Muscle layer of colon (tissue), 2 donors: ENCODE data around the gene RAI1.

Experiments used
- H3K27ac ChIP-seq: one replicate; pipeline ENCODE4 v1.7.0; 2013; ENCODE audit warnings: low read depth, mild to moderate bottlenecking, low read length, moderate library complexity
- H3K27me3 ChIP-seq, 2 donors: one replicate each; pipeline ENCODE4 v1.7.0; 2013; ENCODE audit warnings: low read length in 2 of 2, mild to moderate bottlenecking in 2 of 2; ENCODE audit not compliant: insufficient read depth in 2 of 2, control insufficient read depth in 1 of 2
- H3K36me3 ChIP-seq: one replicate; pipeline ENCODE4 v1.7.0; 2013; ENCODE audit warnings: mild to moderate bottlenecking, low read length; ENCODE audit not compliant: insufficient read depth
- H3K4me1 ChIP-seq: one replicate; pipeline ENCODE4 v1.7.0; 2013; ENCODE audit warnings: mild to moderate bottlenecking, low read length; ENCODE audit not compliant: insufficient read depth
- H3K4me3 ChIP-seq, 2 donors: one replicate each; pipeline ENCODE4 v1.7.0; 2013; ENCODE audit warnings: low read length in 2 of 2, low read depth in 1 of 2, mild to moderate bottlenecking in 1 of 2, moderate library complexity in 1 of 2
- H3K9ac ChIP-seq: one replicate; pipeline ENCODE4 v1.7.0; 2013; ENCODE audit warnings: low read length
- H3K9me3 ChIP-seq: one replicate; pipeline ENCODE4 v1.7.0; 2013; ENCODE audit warnings: mild to moderate bottlenecking, low read length
- donor health status: abdominal sarcoma.
- donor health status: Adenocarcinoma of cecum.

Gene RAI1

DNA sequence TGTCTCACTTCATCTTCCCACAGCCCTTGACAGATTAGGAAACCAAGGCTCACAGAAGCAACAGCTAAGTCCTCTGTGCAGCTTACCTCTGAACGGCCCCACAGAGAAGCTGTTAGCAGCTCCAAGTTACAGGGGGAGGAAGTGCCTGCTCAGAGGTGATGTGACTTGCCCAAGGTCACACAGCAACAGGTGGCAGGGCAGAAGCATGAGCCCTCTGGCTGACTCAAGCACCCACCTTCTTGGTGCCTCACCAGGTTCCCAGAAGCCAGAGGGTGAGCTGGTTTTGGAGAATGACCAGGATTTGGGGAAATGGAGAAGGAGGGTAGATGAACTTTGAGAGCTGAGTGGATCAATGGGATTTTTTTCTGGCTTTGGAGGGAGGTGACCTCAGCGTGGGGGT lies 14.0 kb upstream of the RAI1 start:
- peaks cover 0 to 8% of the 10 kb centered on the region in 2 donors for H3K27me3 ChIP-seq
- no peak overlapping the region for H3K9ac ChIP-seq

DNA sequence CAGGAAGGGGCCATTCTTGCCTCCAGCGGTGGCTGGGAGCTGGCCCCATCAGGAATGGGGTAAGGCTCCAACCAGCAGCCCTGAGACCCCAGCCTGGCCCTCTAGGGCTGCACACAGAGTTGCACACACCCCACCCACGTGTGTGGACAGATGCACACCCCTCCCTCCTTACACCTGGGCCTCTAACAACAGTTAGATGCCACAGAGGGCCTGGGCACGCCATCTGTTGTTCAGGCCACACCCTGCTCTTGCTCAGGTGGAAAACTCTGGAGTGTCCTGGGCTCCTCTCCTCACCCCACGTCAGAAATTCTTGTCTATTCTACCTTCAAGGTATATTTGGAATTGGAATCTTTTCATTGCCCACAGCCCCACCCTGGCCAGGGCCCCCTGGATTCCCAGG lies 13.3 kb upstream of the RAI1 start:
- Histone ChIP-seq H3K9ac (no peak overlapping the region), H3K36me3 (no peaks in the 10 kb centered on the region), H3K4me3 (no peak overlapping the region), H3K27ac (no peak overlapping the region), H3K9me3 (no peaks in the 10 kb centered on the region), H3K4me1 (peaks cover 6% of the 10 kb centered on the region), H3K27me3 (peaks cover 0 to 8% of the 10 kb centered on the region in 2 donors)

More for the DNA sequence above, 14.0 kb upstream of the RAI1 start:
- H3K4me1 ChIP-seq: peaks cover 6% of the 10 kb centered on the region
- H3K9me3 ChIP-seq: no peaks in the 10 kb centered on the region
- no peak overlapping the region for H3K4me3 ChIP-seq
- H3K27ac ChIP-seq: no peak overlapping the region
- H3K36me3 ChIP-seq: no peaks in the 10 kb centered on the region

DNA sequence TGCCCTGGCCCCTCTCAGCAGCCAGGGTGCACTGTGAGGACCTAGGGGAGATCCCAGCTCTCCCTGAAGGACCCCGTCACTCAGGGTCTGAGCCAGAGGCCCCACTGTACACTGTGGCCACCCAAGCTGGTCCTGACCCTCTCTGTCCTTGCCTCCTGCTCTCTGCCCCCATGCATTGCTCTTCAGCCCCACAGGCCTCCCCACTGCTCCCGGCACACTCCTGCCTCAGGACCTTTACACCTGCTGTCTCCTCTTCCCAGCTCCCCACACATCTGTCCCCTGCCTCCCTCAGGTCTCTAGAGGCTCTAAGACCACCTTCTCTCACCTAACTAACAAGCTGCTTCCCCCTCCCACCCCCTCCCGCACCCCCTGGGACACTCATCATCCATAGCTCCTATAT lies 12.9 kb upstream of the RAI1 start:
- H3K9me3 ChIP-seq: no peaks in the 10 kb centered on the region
- no peak overlapping the region for H3K9ac ChIP-seq
- H3K27ac ChIP-seq: no peak overlapping the region
- no peaks in the 10 kb centered on the region for H3K36me3 ChIP-seq
- H3K4me1 ChIP-seq: peaks cover 4% of the 10 kb centered on the region
- H3K27me3 ChIP-seq: peaks cover 0 to 8% of the 10 kb centered on the region in 2 donors
- no peak overlapping the region for H3K4me3 ChIP-seq

DNA sequence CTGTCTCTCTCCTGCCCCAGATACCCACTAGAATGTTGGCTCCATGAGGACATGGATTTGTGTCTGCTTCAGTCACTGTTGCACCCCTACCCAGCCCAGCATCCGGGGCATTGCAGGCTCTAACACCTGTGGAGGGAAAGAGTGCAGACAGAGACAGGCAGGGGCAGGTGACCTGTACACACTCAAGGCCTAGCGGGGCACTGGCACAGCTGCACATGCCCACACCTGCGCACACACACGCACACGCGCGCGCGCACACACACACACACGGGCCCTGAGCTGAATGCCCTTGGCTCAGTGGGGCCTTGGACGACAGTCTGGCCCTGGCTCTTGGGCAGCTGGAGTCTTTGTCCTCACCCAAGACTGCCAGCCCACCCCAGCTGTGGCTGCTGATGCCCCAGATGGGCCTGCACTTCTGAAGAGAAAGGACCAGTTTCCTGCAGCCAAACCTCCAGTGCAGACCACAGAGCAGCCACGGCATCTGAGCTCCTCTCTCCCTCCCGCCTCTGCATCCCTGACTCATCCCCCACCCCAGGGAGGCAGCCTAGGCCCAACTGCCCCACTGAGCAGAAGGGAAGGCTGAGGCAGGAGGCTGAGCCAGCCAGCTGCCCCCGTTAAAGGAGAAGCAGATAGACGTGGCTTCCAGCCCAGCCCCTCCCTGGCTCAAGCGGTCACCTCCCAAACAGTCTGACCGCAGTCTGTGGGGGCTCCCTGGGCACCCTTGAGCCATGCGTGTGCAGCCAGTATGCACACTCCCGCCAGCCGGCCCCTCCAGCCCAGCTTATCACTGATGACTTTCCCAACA lies 12.3 kb upstream of the RAI1 start:
- no peak overlapping the region for H3K4me3 ChIP-seq
- no peak overlapping the region for H3K9ac ChIP-seq
- H3K9me3 ChIP-seq: no peaks in the 10 kb centered on the region
- peaks cover 0 to 8% of the 10 kb centered on the region in 2 donors for H3K27me3 ChIP-seq
- H3K27ac ChIP-seq: no peak overlapping the region
- no peaks in the 10 kb centered on the region for H3K4me1 ChIP-seq
- H3K36me3 ChIP-seq: no peaks in the 10 kb centered on the region

- no peak overlapping the region for H3K9ac ChIP-seq
- no peaks in the 10 kb centered on the region for H3K4me1 ChIP-seq
- no peaks in the 10 kb centered on the region for H3K36me3 ChIP-seq
- peaks cover 0 to 8% of the 10 kb centered on the region in 2 donors for H3K27me3 ChIP-seq
- H3K9me3 ChIP-seq: no peaks in the 10 kb centered on the region
- H3K27ac ChIP-seq: no peak overlapping the region
- H3K4me3 ChIP-seq: no peak overlapping the region
These were observed 11.6 kb upstream of the RAI1 start for GRCh38 chr17:17669580-17670235.

DNA sequence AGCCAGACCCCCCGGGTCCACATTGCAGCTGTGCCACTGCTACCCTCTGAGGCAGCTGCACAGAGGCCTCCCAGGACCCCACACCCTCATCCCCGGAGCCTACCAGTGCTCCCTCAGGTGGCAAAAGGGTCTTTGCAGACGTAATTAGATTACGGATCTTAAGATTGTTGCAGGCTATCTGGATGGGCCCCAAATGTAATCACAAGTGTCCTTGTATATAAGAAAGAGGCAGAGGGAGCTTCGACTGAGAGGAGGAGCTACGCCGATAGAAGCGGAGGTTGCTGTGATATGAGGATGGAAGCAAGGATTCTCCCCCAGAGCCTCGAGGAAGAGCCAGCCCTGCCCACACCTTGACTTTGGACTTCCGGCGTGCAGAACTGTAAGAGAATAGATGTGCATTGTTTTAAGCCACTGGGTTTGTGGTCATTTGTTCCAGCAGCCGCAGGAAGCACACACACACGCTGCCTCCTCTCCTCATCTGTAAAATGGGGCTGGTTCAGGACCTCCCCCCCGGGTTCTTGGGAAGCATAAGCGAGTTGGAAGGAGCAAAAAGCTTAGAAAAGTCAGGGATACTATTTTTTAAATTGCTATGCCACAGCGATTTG lies 10.5 kb upstream of the RAI1 start:
- Histone ChIP-seq H3K27ac (no peak overlapping the region), H3K27me3 (peaks cover 0 to 8% of the 10 kb centered on the region in 2 donors), H3K4me1 (no peaks in the 10 kb centered on the region), H3K4me3 (no peak overlapping the region), H3K9me3 (no peaks in the 10 kb centered on the region), H3K9ac (no peak overlapping the region), H3K36me3 (no peaks in the 10 kb centered on the region)

GRCh38 chr17:17671369-17672129 lies 9.7 kb upstream of the RAI1 start:
- Histone ChIP-seq H3K36me3 (no peaks in the 10 kb centered on the region), H3K4me3 (no peak overlapping the region), H3K9ac (no peak overlapping the region), H3K27me3 (peaks cover 0 to 8% of the 10 kb centered on the region in 2 donors), H3K9me3 (no peaks in the 10 kb centered on the region), H3K4me1 (no peaks in the 10 kb centered on the region), H3K27ac (no peak overlapping the region)

DNA sequence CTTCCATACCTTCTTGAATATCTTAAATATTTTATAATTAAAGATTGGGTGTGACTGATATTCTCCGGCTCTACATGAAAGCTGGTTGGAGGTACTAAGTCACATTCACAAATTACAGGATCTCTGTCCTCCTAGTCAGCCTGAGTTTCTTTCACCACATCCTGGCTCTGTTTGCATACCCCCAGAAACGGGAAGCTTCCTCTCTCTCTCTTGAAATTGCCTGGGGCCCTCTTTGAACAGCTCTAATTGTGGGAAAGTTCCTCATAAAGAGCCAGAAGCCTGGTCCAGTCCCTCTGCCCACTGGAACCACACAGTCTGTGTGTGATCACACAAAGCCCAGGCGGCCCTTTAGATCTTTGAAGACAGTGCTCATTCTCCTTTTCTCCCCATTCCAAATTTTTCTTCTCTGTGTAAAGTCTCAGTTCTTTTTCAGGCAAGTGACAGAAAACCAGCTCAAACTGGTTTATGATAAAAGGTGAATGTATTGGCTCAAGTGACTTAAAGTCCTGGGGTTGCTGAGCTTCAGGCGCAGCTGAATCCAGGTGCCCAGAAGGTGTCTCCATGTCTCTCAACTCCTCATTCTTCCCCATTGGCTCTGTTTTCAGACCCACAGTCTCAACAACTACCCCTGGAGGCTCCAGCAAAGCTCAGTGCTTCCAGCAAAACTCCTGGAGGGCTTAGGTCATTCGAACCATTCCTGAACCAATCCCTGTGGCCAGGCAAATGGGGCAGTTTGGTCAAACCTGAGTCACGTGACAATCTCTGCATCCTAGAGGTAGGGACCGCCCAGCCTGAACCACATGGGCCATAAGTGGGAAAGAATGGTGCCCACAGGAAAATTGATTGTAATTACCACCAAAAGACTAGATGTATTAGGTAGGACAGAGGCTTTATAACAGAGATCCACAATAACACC lies 8.5 kb upstream of the RAI1 start:
- Histone ChIP-seq H3K9ac (no peak overlapping the region), H3K36me3 (no peaks in the 10 kb centered on the region), H3K9me3 (no peaks in the 10 kb centered on the region), H3K27ac (no peak overlapping the region), H3K4me3 (no peak overlapping the region), H3K4me1 (no peaks in the 10 kb centered on the region), H3K27me3 (peaks cover 0 to 8% of the 10 kb centered on the region in 2 donors)

DNA sequence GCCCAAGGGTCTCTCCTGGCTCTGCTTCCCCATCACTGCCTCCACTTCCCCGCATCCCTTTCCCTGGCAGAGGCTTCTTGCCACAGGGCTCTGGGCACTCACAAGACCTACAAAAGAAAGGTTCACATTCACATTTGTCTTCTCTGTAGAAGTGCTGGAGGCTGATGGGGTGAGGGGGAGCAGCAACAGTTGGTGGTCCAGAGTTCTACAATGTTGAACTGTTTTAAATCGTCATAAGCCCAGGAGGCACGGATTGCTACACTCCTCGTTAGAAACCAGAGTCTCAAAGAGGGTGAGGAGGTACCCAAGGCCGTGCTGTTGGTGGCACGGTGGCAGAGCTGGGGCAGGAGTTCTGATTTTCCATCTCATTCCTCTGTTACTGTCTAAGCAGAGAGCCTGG lies 5.8 kb upstream of the RAI1 start:
- Histone ChIP-seq H3K27ac (no peak overlapping the region), H3K4me3 (no peak overlapping the region), H3K27me3 (peaks cover 0 to 8% of the 10 kb centered on the region in 2 donors)

GRCh38 chr17:17675925-17676534 lies 5.2 kb upstream of the RAI1 start:
- H3K27ac ChIP-seq: no peak overlapping the region
- H3K4me1 ChIP-seq: peaks cover 4% of the 10 kb centered on the region
- H3K9ac ChIP-seq: no peak overlapping the region
- H3K4me3 ChIP-seq: no peak overlapping the region
- no peaks in the 10 kb centered on the region for H3K36me3 ChIP-seq
- no peaks in the 10 kb centered on the region for H3K9me3 ChIP-seq
- peaks cover 0 to 8% of the 10 kb centered on the region in 2 donors for H3K27me3 ChIP-seq

More for the DNA sequence above, 5.8 kb upstream of the RAI1 start:
- H3K36me3 ChIP-seq: no peaks in the 10 kb centered on the region
- no peaks in the 10 kb centered on the region for H3K4me1 ChIP-seq
- H3K9me3 ChIP-seq: no peaks in the 10 kb centered on the region
- H3K9ac ChIP-seq: no peak overlapping the region
